Measurements from ENCODE around the gene XPC. TPM values are rescaled to one million over a fixed set of nuclear protein-coding genes. Genes with fewer than 3 reads are reported as not detected.

The XPC gene
- total RNA-seq, 2 donors from 2014 or later: 41.1 to 53.2 TPM

- peaks cover 12 to 31% of the 10 kb centered on the region in 2 donors for H3K36me3 ChIP-seq
- 97% methylated on average over 14 of the region's 14 CpGs for WGBS
Measured at GRCh38 chr3:14158370-14158769, 20.0 kb downstream of the XPC start.

GRCh38 chr3:14157951-14158350, 20.4 kb downstream of the XPC start:
- Histone ChIP-seq H3K27ac (no peak overlapping the region), H3K36me3 (peaks cover 12 to 27% of the 10 kb centered on the region in 2 donors), H3K27me3 (replicated peaks; ENCODE audit: insufficient read depth) (no peaks in the 10 kb centered on the region), H3K4me3 (no peak overlapping the region), H3K9me3 (no peaks in the 10 kb centered on the region), H3K4me1 (replicated peaks) (no peaks in the 10 kb centered on the region)
- intact Hi-C loops (cut with DNase I): no loop called here
- WGBS: 98% methylated on average over 9 of the region's 9 CpGs
- no peak for DNase-seq (ENCODE audit: low spot score)
- TF ChIP-seq POLR2AphosphoS5 (IDR thresholded peaks at IDR 0.05): no peak
- TF ChIP-seq POLR2A (IDR thresholded peaks at IDR 0.05): no peak
- no peak for TF ChIP-seq CTCF (IDR thresholded peaks at IDR 0.05)

More at GRCh38 chr3:14158370-14158769, 20.0 kb downstream of the XPC start:
- intact Hi-C loops (cut with DNase I): no loop called here
- DNase-seq (ENCODE audit: low spot score): no peak
- Histone ChIP-seq H3K4me1 (replicated peaks) (no peaks in the 10 kb centered on the region), H3K9me3 (no peaks in the 10 kb centered on the region), H3K27ac (no peak overlapping the region), H3K27me3 (replicated peaks; ENCODE audit: insufficient read depth) (no peaks in the 10 kb centered on the region), H3K4me3 (no peak overlapping the region)
- no peak for TF ChIP-seq POLR2AphosphoS5 (IDR thresholded peaks at IDR 0.05)
- TF ChIP-seq CTCF (IDR thresholded peaks at IDR 0.05): no peak
- TF ChIP-seq POLR2A (IDR thresholded peaks at IDR 0.05): no peak

GRCh38 chr3:14156843-14157561, 21.4 kb downstream of the XPC start:
- H3K27me3 ChIP-seq (replicated peaks; ENCODE audit: insufficient read depth): no peaks in the 10 kb centered on the region
- WGBS: 83% methylated on average over 13 of the region's 13 CpGs
- no peak for TF ChIP-seq POLR2A (IDR thresholded peaks at IDR 0.05)
- TF ChIP-seq CTCF (IDR thresholded peaks at IDR 0.05): no peak
- no peak for TF ChIP-seq POLR2AphosphoS5 (IDR thresholded peaks at IDR 0.05)
- H3K36me3 ChIP-seq: peaks cover 12 to 25% of the 10 kb centered on the region in 2 donors
- DNase-seq (ENCODE audit: low spot score): no peak
- no peak overlapping the region for H3K4me3 ChIP-seq
- no peaks in the 10 kb centered on the region for H3K9me3 ChIP-seq
- intact Hi-C loops (cut with DNase I): no loop called here
- no peaks in the 10 kb centered on the region for H3K4me1 ChIP-seq (replicated peaks)
- no peak overlapping the region for H3K27ac ChIP-seq

GRCh38 chr3:14156201-14156600, 22.2 kb downstream of the XPC start:
- Histone ChIP-seq H3K27me3 (replicated peaks; ENCODE audit: insufficient read depth) (no peaks in the 10 kb centered on the region), H3K27ac (no peak overlapping the region), H3K4me1 (replicated peaks) (no peaks in the 10 kb centered on the region), H3K36me3 (peaks cover 12 to 25% of the 10 kb centered on the region in 2 donors), H3K4me3 (no peak overlapping the region), H3K9me3 (no peaks in the 10 kb centered on the region)
- WGBS: 90% methylated on average over 7 of the region's 7 CpGs
- TF ChIP-seq POLR2A (IDR thresholded peaks at IDR 0.05) (no peak), CTCF (IDR thresholded peaks at IDR 0.05) (no peak), POLR2AphosphoS5 (IDR thresholded peaks at IDR 0.05) (no peak)
- no peak for DNase-seq (ENCODE audit: low spot score)
- intact Hi-C loops (cut with DNase I): no loop called here

GRCh38 chr3:14154895-14155440, 23.4 kb downstream of the XPC start:
- H3K4me1 ChIP-seq (replicated peaks): no peaks in the 10 kb centered on the region
- WGBS: 87% methylated on average over 7 of the region's 7 CpGs
- H3K27ac ChIP-seq: no peak overlapping the region
- H3K36me3 ChIP-seq: peaks cover 12 to 25% of the 10 kb centered on the region in 2 donors
- no peak for DNase-seq (ENCODE audit: low spot score)
- intact Hi-C loops (cut with DNase I): no loop called here
- H3K9me3 ChIP-seq: no peaks in the 10 kb centered on the region
- H3K27me3 ChIP-seq (replicated peaks; ENCODE audit: insufficient read depth): no peaks in the 10 kb centered on the region
- H3K4me3 ChIP-seq: no peak overlapping the region
- no peak for TF ChIP-seq CTCF (IDR thresholded peaks at IDR 0.05)
- no peak for TF ChIP-seq POLR2A (IDR thresholded peaks at IDR 0.05)
- TF ChIP-seq POLR2AphosphoS5 (IDR thresholded peaks at IDR 0.05): no peak
